NCI-H1092 (cell line): ENCODE data around the gene HBA2.
"Not testable (repeated sequence)": the region's sequence is repeated elsewhere in the genome, so short reads cannot be mapped to it uniquely, and the experiment has no call there.

ENCODE experiments used
- DNase-seq: peaks from one replicate; lab custom pipeline; 2025; lab: John Stamatoyannopoulos, UW

The HBA2 gene

GRCh38 chr16:194516-194915 lies 21.8 kb downstream of the HBA2 start:
- no peak for DNase-seq

DNA sequence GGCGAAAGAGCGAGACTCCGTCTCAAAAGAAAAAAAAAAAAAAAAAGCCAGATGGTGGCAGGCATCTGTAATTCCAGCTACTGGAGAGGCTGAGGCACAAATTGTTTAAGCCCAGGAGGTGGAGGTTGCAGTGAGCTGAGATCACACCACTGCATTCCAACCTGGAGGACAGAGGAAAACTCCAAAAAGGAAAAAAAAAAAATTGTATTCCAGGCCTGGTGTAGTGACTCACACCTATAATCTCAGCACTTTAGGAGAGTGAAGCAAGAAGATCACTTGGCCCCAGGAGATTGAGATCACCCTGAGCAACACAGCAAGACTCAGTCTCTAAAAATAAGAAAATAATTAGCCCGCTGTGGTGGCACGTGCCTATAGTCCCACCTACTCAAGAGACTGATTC lies 27.7 kb downstream of the HBA2 start:
- DNase-seq: no peak

DNA sequence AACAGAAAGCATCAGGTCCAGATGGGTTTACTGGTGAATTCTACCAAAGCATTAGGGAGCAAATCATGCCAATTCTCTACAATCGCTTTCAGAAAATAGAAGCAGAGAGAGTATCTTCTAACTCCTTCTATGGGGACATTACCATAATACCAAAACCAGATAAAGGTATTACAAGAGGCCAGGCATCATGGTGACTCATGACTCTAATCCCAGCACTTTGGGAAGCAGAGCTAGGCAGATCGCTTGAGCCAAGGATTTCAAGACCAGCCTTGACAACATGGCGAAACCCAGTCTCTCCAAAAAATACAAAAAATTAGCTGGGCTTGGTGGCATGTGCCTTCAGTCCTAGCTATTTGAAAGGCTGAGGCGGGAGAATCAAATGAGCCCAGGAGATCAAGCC lies 30.6 kb downstream of the HBA2 start:
- no peak for DNase-seq

DNA sequence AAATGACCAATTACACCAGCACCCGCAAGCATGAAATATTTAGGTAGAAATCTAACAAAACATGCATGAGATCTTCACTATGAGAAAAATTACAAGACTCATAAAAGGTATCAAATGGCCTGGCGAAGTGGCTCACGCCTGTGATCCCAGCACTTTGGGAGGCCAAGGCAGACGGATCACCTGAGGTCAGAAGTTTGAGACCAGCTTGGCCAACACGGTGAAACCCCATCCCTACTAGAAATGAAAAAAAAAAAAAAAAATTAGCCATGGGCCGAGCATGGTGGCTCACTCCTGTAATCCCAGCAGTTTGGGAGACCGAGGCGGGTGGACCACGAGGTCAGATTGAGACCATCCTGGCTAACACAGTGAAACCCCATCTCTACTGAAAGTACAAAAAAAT lies 31.4 kb downstream of the HBA2 start:
- not testable (repeated sequence) for DNase-seq

GRCh38 chr16:209359-209758 lies 36.7 kb downstream of the HBA2 start:
- DNase-seq: not testable (repeated sequence)

GRCh38 chr16:211631-212180 lies 39.0 kb downstream of the HBA2 start:
- DNase-seq: not testable (repeated sequence)

GRCh38 chr16:212999-213398 lies 40.3 kb downstream of the HBA2 start:
- no peak for DNase-seq

- DNase-seq: no peak
Measured at GRCh38 chr16:220021-220420, 47.3 kb downstream of the HBA2 start.
